ENCODE results near the gene TIMM9.

TIMM9 gene

DNA sequence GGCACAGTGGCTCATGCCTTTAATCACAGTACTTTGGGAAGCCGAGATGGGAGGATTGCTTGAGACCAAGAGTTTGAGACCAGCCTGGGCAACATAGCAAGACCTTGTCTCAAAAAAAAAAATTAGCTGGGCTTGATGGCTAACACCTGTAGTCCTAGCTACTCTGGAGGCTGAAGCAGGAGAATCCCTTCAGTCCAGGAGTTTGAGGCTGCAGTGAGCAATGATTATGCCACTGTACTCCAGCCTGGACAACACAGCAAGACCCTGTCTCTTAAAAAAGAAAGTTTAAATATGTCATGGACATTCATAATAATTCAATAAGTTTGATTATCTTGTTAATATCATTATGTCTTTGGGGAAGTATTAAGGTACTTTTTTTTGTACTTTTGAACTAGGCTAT, 39.1 kb upstream of the TIMM9 start:
- TF ChIP-seq, protein P1, sequence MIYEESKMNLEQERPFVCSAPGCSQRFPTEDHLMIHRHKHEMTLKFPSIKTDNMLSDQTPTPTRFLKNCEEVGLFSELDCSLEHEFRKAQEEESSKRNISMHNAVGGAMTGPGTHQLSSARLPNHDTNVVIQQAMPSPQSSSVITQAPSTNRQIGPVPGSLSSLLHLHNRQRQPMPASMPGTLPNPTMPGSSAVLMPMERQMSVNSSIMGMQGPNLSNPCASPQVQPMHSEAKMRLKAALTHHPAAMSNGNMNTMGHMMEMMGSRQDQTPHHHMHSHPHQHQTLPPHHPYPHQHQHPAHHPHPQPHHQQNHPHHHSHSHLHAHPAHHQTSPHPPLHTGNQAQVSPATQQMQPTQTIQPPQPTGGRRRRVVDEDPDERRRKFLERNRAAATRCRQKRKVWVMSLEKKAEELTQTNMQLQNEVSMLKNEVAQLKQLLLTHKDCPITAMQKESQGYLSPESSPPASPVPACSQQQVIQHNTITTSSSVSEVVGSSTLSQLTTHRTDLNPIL (CRISPR knock-in tag; IDR thresholded peaks at IDR 0.05; ENCODE audit: low read depth), result no peak
- TF ChIP-seq ISL1 (CRISPR knock-in tag; IDR thresholded peaks at IDR 0.05) (no peak), ZFP3 (CRISPR knock-in tag; IDR thresholded peaks at IDR 0.05) (no peak), ARNTL (CRISPR knock-in tag; IDR thresholded peaks at IDR 0.05; ENCODE audit: borderline replicate concordance, low read depth) (no peak), ZNF8 (CRISPR knock-in tag; IDR thresholded peaks at IDR 0.05) (no peak)
- TF ChIP-seq, protein P2, sequence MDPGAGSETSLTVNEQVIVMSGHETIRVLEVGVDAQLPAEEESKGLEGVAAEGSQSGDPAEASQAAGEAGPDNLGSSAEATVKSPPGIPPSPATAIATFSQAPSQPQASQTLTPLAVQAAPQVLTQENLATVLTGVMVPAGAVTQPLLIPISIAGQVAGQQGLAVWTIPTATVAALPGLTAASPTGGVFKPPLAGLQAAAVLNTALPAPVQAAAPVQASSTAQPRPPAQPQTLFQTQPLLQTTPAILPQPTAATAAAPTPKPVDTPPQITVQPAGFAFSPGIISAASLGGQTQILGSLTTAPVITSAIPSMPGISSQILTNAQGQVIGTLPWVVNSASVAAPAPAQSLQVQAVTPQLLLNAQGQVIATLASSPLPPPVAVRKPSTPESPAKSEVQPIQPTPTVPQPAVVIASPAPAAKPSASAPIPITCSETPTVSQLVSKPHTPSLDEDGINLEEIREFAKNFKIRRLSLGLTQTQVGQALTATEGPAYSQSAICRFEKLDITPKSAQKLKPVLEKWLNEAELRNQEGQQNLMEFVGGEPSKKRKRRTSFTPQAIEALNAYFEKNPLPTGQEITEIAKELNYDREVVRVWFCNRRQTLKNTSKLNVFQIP (CRISPR knock-in tag; IDR thresholded peaks at IDR 0.05; ENCODE audit: borderline replicate concordance, low read depth), result no peak
- TF ChIP-seq, protein P3, sequence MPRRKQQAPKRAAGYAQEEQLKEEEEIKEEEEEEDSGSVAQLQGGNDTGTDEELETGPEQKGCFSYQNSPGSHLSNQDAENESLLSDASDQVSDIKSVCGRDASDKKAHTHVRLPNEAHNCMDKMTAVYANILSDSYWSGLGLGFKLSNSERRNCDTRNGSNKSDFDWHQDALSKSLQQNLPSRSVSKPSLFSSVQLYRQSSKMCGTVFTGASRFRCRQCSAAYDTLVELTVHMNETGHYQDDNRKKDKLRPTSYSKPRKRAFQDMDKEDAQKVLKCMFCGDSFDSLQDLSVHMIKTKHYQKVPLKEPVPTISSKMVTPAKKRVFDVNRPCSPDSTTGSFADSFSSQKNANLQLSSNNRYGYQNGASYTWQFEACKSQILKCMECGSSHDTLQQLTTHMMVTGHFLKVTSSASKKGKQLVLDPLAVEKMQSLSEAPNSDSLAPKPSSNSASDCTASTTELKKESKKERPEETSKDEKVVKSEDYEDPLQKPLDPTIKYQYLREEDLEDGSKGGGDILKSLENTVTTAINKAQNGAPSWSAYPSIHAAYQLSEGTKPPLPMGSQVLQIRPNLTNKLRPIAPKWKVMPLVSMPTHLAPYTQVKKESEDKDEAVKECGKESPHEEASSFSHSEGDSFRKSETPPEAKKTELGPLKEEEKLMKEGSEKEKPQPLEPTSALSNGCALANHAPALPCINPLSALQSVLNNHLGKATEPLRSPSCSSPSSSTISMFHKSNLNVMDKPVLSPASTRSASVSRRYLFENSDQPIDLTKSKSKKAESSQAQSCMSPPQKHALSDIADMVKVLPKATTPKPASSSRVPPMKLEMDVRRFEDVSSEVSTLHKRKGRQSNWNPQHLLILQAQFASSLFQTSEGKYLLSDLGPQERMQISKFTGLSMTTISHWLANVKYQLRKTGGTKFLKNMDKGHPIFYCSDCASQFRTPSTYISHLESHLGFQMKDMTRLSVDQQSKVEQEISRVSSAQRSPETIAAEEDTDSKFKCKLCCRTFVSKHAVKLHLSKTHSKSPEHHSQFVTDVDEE (CRISPR knock-in tag; IDR thresholded peaks at IDR 0.05), result no peak
- ATAC-seq, result no peak

DNA sequence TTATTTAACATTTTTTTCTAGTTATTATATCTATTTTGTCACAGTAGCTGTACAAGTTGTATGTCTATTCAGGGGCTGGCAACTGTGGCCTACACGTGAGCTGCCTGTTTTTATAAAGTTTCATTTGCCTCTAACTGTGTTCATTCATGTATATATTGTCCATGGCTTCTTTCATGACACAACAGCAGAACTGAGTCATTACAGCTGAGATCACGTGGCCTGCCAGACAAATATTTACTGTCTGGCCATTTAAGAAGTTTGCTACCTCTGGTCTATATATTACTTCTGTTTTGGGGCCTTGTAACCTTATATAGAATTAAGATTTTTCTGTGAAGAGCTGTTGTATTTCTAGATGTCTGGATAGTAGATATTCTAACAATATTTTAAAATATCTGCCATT, 38.1 kb upstream of the TIMM9 start:
- TF ChIP-seq, protein P4, sequence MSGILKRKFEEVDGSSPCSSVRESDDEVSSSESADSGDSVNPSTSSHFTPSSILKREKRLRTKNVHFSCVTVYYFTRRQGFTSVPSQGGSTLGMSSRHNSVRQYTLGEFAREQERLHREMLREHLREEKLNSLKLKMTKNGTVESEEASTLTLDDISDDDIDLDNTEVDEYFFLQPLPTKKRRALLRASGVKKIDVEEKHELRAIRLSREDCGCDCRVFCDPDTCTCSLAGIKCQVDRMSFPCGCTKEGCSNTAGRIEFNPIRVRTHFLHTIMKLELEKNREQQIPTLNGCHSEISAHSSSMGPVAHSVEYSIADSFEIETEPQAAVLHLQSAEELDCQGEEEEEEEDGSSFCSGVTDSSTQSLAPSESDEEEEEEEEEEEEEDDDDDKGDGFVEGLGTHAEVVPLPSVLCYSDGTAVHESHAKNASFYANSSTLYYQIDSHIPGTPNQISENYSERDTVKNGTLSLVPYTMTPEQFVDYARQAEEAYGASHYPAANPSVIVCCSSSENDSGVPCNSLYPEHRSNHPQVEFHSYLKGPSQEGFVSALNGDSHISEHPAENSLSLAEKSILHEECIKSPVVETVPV (CRISPR knock-in tag; IDR thresholded peaks at IDR 0.05), result no peak
- TF ChIP-seq GLIS3 (CRISPR knock-in tag; IDR thresholded peaks at IDR 0.05) (no peak), CSDC2 (CRISPR knock-in tag; IDR thresholded peaks at IDR 0.05) (no peak), ZC3H10 (CRISPR knock-in tag; IDR thresholded peaks at IDR 0.05) (no peak), PPARA (CRISPR knock-in tag; IDR thresholded peaks at IDR 0.05; ENCODE audit: borderline replicate concordance) (no peak), TCF4 (CRISPR knock-in tag; IDR thresholded peaks at IDR 0.05; ENCODE audit: borderline replicate concordance) (no peak), ZNF565 (CRISPR knock-in tag; conservative IDR thresholded peaks at IDR 0.05; ENCODE audit: low read depth) (no peak), ISL1 (CRISPR knock-in tag; IDR thresholded peaks at IDR 0.05) (no peak)
- TF ChIP-seq, protein P5, sequence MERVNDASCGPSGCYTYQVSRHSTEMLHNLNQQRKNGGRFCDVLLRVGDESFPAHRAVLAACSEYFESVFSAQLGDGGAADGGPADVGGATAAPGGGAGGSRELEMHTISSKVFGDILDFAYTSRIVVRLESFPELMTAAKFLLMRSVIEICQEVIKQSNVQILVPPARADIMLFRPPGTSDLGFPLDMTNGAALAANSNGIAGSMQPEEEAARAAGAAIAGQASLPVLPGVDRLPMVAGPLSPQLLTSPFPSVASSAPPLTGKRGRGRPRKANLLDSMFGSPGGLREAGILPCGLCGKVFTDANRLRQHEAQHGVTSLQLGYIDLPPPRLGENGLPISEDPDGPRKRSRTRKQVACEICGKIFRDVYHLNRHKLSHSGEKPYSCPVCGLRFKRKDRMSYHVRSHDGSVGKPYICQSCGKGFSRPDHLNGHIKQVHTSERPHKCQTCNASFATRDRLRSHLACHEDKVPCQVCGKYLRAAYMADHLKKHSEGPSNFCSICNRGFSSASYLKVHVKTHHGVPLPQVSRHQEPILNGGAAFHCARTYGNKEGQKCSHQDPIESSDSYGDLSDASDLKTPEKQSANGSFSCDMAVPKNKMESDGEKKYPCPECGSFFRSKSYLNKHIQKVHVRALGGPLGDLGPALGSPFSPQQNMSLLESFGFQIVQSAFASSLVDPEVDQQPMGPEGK (CRISPR knock-in tag; IDR thresholded peaks at IDR 0.05; ENCODE audit: borderline replicate concordance), result no peak
- no peak for ATAC-seq

DNA sequence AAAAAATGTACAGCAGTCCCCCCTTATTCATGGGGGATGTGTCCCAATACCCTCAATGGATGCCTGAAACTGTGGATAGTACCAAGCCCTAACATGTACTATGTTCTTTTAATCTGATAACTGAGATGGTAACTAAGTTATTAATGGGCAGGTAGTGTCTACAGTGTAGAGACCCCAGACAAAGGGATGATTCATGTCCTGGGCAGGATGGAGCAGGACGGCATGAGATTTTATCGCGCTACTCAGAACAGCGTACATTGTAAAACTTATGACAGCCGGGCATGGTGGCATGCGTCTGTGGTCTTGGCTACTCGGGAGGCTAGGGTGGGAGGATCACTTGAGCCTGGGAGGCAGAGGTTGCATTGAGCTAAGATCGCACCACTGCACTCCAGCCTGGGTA, 37.3 kb upstream of the TIMM9 start:
- no peak for ATAC-seq
- TF ChIP-seq BACH2 (CRISPR knock-in tag; IDR thresholded peaks at IDR 0.05; ENCODE audit: borderline replicate concordance) (no peak), OSR1 (CRISPR knock-in tag; IDR thresholded peaks at IDR 0.05) (no peak), TCF4 (CRISPR knock-in tag; IDR thresholded peaks at IDR 0.05; ENCODE audit: borderline replicate concordance) (no peak), ZNF8 (CRISPR knock-in tag; IDR thresholded peaks at IDR 0.05) (no peak), ISL1 (CRISPR knock-in tag; IDR thresholded peaks at IDR 0.05) (no peak), ARNTL (CRISPR knock-in tag; IDR thresholded peaks at IDR 0.05; ENCODE audit: borderline replicate concordance, low read depth) (no peak), ZC3H10 (CRISPR knock-in tag; IDR thresholded peaks at IDR 0.05) (no peak), CSDC2 (CRISPR knock-in tag; IDR thresholded peaks at IDR 0.05) (no peak), ZFP30 (CRISPR knock-in tag; IDR thresholded peaks at IDR 0.05) (no peak), ZNF565 (CRISPR knock-in tag; conservative IDR thresholded peaks at IDR 0.05; ENCODE audit: low read depth) (no peak), SNAI2 (CRISPR knock-in tag; IDR thresholded peaks at IDR 0.05) (no peak), GLIS3 (CRISPR knock-in tag; IDR thresholded peaks at IDR 0.05) (no peak)
- TF ChIP-seq, protein P2 (CRISPR knock-in tag; IDR thresholded peaks at IDR 0.05; ENCODE audit: borderline replicate concordance, low read depth), result no peak
- TF ChIP-seq, protein P1 (CRISPR knock-in tag; IDR thresholded peaks at IDR 0.05; ENCODE audit: low read depth), result no peak
- TF ChIP-seq, protein P5 (CRISPR knock-in tag; IDR thresholded peaks at IDR 0.05; ENCODE audit: borderline replicate concordance), result no peak
- TF ChIP-seq, protein P4 (CRISPR knock-in tag; IDR thresholded peaks at IDR 0.05), result no peak

Data from SK-N-SH treated with all-trans-retinoic acid at 6 μM for 48 hours (cell line).